22Rv1 (cell line): ENCODE measurements around the gene HID1.

Source experiments
- ZFX ChIP-seq: fragments of 450-650 bp; IDR thresholded peaks from 2 replicates; pipeline ENCODE4 v1.6.1; 2017; ENCODE audit warnings: antibody characterized with exemption, borderline replicate concordance
- TF ChIP-seq, protein P1 (sequence below): fragments of 450-650 bp; IDR thresholded peaks from 2 replicates; pipeline ENCODE4 v1.5.1; 2017; ENCODE audit warnings: mild to moderate bottlenecking

DNA sequence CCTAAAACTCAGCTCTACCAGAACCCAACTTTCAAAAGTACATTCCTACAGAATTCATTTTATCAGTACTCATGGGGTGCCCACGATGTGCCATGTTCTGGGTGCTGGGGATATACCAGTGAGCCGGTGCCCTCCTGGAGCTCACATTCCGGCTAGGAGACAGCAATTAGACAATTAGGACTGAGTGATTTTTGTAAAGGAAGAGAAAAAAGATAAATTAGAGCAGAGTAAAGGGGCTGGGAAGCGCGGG, 39.5 kb upstream of the HID1 start:
- TF ChIP-seq, protein P1, sequence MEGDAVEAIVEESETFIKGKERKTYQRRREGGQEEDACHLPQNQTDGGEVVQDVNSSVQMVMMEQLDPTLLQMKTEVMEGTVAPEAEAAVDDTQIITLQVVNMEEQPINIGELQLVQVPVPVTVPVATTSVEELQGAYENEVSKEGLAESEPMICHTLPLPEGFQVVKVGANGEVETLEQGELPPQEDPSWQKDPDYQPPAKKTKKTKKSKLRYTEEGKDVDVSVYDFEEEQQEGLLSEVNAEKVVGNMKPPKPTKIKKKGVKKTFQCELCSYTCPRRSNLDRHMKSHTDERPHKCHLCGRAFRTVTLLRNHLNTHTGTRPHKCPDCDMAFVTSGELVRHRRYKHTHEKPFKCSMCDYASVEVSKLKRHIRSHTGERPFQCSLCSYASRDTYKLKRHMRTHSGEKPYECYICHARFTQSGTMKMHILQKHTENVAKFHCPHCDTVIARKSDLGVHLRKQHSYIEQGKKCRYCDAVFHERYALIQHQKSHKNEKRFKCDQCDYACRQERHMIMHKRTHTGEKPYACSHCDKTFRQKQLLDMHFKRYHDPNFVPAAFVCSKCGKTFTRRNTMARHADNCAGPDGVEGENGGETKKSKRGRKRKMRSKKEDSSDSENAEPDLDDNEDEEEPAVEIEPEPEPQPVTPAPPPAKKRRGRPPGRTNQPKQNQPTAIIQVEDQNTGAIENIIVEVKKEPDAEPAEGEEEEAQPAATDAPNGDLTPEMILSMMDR: no peak
- TF ChIP-seq ZFX: no peak
